Activated CD4-positive, alpha-beta T cell treated with anti-CD3 and anti-CD28 coated beads, Interleukin-2, Interleukin-6, amounts not matched to agents 100 ng/mL and 50 ng/mL, durations not matched to agents 16 hours and 8 hours (primary cell): Measurements from ENCODE around the gene ME3.
A peak's percentile ranks its signal among the peaks of the same experiment; 100 is the strongest.

ENCODE experiments used
- DNase-seq: peaks from one replicate; pipeline ENCODE4 v3.0.0-alpha.2; 2020

Gene ME3

GRCh38 chr11:86510097-86510496 is 162.3 kb downstream of the ME3 start:
- DNase-seq, result no peak

- no peak for DNase-seq
These were observed 162.8 kb downstream of the ME3 start for GRCh38 chr11:86509588-86509974.

- no peak for DNase-seq
These were observed 163.5 kb downstream of the ME3 start for GRCh38 chr11:86508604-86509587.

GRCh38 chr11:86507249-86507845 is 165.1 kb downstream of the ME3 start:
- DNase-seq, result no peak

GRCh38 chr11:86506235-86506634 is 166.2 kb downstream of the ME3 start:
- no peak for DNase-seq

- DNase-seq, result no peak
These were observed 169.3 kb downstream of the ME3 start for GRCh38 chr11:86503131-86503530.

GRCh38 chr11:86502137-86502642 is 170.2 kb downstream of the ME3 start:
- no peak for DNase-seq

- no peak for DNase-seq
These were observed 171.8 kb downstream of the ME3 start for GRCh38 chr11:86500500-86501140.

- DNase-seq, result no peak
These were observed 172.7 kb downstream of the ME3 start for GRCh38 chr11:86499723-86500129.

GRCh38 chr11:86497836-86498235 is 174.6 kb downstream of the ME3 start:
- DNase-seq, result no peak

GRCh38 chr11:86497310-86497709 is 175.1 kb downstream of the ME3 start:
- DNase-seq, result no peak

- no peak for DNase-seq
These were observed 177.1 kb downstream of the ME3 start for GRCh38 chr11:86495351-86495750.

- DNase-seq, result no peak
These were observed 179.9 kb downstream of the ME3 start for GRCh38 chr11:86492370-86493010.

- no peak for DNase-seq
These were observed 181.4 kb downstream of the ME3 start for GRCh38 chr11:86491027-86491426.

- no peak for DNase-seq
These were observed 181.8 kb downstream of the ME3 start for GRCh38 chr11:86490582-86490981.

GRCh38 chr11:86489442-86489841 is 183.0 kb downstream of the ME3 start:
- no peak for DNase-seq

GRCh38 chr11:86488553-86488952 is 183.9 kb downstream of the ME3 start:
- DNase-seq, result no peak

GRCh38 chr11:86487671-86488070 is 184.7 kb downstream of the ME3 start:
- DNase-seq, result no peak

- DNase-seq, result peak; percentile 18
These were observed 186.0 kb downstream of the ME3 start for GRCh38 chr11:86486261-86487030.

- DNase-seq, result no peak
These were observed 187.6 kb downstream of the ME3 start for GRCh38 chr11:86484795-86485166.

- DNase-seq, result no peak
These were observed 188.2 kb downstream of the ME3 start for GRCh38 chr11:86483940-86484794.
